GM10266 (cell line): ENCODE measurements around the gene CNN2.

Experiments used
- DNase-seq: peaks from one replicate; pipeline ENCODE4 v3.0.0; 2012; ENCODE audit errors: extremely low spot score
- CTCF ChIP-seq: IDR thresholded peaks from 2 replicates; pipeline ENCODE4 v1.5.1; 2012; ENCODE audit warnings: mild to moderate bottlenecking, low read depth; ENCODE audit not compliant: control insufficient read depth, insufficient read depth; ENCODE audit errors: missing control alignments

The CNN2 gene

DNA sequence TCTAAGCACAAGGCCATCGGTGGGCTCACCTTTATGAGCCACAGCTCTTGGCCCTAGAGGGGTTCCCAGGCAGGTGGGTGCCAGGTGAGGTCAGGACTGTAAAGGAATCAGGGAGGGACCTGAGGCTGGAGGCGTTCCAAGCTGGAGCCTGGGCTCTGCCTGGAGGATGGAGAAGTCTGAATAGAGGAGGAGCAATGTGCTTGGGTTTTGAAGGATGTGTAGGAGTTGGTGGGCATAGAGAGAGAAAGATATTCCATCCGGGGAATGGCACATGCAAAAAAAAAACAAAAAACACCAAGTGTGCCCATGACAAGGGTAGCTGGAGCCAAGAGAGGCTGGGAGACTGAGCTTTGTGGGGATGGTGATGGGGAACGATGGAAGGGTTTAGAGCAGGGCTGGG lies 23.8 kb upstream of the CNN2 start:
- no peak for DNase-seq

DNA sequence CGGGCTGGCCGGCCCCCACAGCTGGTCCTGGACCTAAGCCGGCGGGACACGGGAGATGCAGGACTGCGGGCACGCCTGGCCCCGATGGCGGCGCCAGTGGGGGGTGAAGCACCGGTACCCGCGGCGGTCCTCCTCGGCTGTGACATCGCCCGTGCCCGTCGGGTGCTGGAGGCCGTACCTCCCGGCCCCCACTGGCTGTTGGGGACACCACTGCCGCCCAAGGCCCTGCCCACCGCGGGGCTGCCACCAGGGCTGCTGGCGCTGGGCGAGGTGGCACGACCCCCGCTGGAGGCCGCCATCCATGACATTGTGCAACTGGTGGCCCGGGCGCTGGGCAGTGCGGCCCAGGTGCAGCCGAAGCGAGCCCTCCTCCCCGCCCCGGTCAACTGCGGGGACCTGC lies 23.1 kb upstream of the CNN2 start:
- no peak for DNase-seq
- TF ChIP-seq CTCF, result no peak

More for the DNA sequence above, 23.8 kb upstream of the CNN2 start:
- TF ChIP-seq CTCF, result no peak

DNA sequence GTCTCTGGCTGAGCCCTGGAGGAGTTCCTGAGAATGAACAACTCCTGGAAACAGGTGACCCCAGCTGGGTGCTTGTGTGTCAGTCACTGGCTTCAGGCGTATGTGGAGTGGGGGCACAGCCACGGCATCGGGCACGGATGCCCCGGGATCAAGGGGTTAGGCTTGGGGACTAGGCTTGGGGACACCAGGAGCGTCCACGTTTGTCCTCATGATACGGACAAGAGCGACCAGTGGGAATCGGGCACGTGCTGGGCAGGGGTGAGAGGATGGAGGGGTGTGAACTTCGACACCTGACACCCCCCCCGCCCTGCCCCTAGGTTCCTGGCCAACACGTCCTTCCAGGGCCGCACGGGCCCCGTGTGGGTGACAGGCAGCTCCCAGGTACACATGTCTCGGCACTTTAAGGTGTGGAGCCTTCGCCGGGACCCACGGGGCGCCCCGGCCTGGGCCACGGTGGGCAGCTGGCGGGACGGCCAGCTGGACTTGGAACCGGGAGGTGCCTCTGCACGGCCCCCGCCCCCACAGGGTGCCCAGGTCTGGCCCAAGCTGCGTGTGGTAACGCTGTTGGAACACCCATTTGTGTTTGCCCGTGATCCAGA lies 22.1 kb upstream of the CNN2 start:
- DNase-seq, result no peak
- TF ChIP-seq CTCF, result no peak

- no peak for DNase-seq
- TF ChIP-seq CTCF, result no peak
These were observed 21.4 kb upstream of the CNN2 start for GRCh38 chr19:1004803-1005664.

GRCh38 chr19:1006711-1007398 lies 19.6 kb upstream of the CNN2 start:
- no peak for DNase-seq
- no peak for TF ChIP-seq CTCF

DNA sequence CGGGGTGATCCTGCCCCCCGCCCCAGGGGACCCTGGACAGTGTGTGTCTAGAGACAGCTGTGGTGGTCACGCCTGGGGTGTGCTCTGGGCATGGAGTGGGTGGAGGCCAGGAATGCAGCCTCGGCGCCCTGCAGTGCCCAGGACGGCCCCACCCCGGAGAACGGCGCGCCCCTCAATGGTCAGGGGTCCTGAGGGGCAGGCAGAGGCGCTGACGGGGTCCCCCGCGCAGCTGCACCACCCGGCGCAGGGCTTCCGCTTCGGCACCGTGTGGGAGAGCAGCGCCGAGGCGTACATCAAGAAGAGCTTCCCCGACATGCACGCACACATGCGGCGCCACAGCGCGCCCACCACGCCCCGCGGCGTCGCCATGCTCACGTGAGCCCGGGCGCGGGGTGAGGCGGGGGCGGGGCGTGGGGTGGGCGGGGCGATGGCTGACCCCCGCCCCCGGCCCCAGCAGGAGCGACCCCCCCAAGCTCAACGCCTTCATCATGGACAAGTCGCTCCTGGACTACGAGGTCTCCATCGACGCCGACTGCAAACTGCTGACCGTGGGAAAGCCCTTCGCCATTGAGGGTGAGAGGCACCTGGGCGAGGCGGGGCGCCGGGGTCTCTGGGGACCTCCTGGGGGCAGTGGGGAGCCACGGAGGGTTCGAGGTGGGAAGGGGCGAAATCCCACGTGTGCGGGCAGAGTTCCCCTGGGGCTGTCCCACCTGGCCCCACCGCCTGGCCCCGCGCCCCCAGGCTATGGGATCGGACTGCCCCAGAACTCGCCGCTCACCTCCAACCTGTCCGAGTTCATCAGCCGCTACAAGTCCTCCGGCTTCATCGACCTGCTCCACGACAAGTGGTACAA lies 18.8 kb upstream of the CNN2 start:
- TF ChIP-seq CTCF, result no peak
- DNase-seq, result no peak
